Measurements from ENCODE around the gene PDZRN4. TPM values are rescaled to one million over a fixed set of nuclear protein-coding genes. Genes with fewer than 3 reads are reported as not detected.

PDZRN4 gene
- total and polyA plus RNA-seq, 5 experiments from 2014 or later: not detected

- H3K36me3 Mint-ChIP-seq: no peaks in the 10 kb centered on the region
- peaks cover 0 to 3% (median 0%) of the 10 kb centered on the region in 5 donors for H3K27me3 Mint-ChIP-seq
- no peaks in the 10 kb centered on the region for H3K4me1 Mint-ChIP-seq
- POLR2A ChIA-PET: no interaction called here
- no peak overlapping the region for H3K4me3 Mint-ChIP-seq
- peaks cover 0 to 15% (median 4%) of the 10 kb centered on the region in 9 donors for H3K9me3 Mint-ChIP-seq
- ATAC-seq (no peak), DNase-seq (no peak)
- H3K27ac Mint-ChIP-seq: no peak overlapping the region
Observed at GRCh38 chr12:41356181-41356580, 168.1 kb downstream of the PDZRN4 start.

DNA sequence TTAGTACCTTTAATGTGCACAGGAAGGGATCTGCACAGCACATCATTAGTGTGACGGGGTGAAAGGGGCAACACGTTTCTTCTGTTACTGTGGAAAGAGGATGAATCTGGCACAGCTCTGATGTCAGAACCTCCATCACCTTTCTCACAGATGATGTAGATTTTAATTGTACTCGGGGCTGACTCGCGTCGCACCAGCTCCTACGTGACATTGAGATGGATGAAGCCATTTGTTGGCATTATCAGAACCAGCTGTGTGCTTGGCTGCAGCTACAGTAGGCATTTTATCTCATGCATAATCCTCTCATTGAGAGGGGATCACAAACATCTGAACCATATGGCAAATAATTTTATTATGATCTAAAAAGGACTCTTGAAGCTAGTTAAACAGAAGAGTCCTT lies 173.6 kb downstream of the PDZRN4 start:
- H3K27ac Mint-ChIP-seq: no peak overlapping the region
- H3K27me3 Mint-ChIP-seq: peaks cover 0 to 3% (median 0%) of the 10 kb centered on the region in 5 donors
- no peak for ATAC-seq
- POLR2A ChIA-PET: no interaction called here
- no peaks in the 10 kb centered on the region for H3K36me3 Mint-ChIP-seq
- no peak for DNase-seq
- H3K4me3 Mint-ChIP-seq: no peak overlapping the region
- H3K9me3 Mint-ChIP-seq: peaks cover 0 to 5% (median 0%) of the 10 kb centered on the region in 9 donors
- H3K4me1 Mint-ChIP-seq: no peaks in the 10 kb centered on the region

- DNase-seq: no peak
- no peak overlapping the region for H3K4me3 Mint-ChIP-seq
Observed at GRCh38 chr12:41362510-41362909, 174.4 kb downstream of the PDZRN4 start.

DNA sequence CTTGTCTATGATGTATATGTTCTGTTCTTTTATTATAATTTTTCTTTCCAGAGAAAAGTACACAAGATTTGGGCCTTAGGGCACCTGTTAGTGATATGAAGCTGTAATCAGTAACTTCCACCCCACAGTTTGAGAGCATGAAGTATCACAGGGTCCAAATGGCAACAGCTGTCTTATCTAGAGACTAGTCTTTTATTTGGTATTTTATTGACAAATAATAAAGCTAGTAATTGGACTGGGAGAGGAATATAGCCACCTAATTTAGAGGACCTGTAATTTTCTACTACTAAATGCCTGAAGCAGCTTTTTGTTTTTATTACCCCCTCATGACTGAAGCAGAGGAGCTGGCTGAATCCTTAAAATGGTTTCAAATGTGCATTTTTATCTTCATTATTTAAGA lies 174.8 kb downstream of the PDZRN4 start:
- no peaks in the 10 kb centered on the region for H3K36me3 Mint-ChIP-seq
- no peak overlapping the region for H3K4me3 Mint-ChIP-seq
- peaks cover 0 to 3% (median 0%) of the 10 kb centered on the region in 5 donors for H3K27me3 Mint-ChIP-seq
- no peak for ATAC-seq
- no peak for DNase-seq
- H3K27ac Mint-ChIP-seq: no peak overlapping the region
- POLR2A ChIA-PET: no interaction called here
- H3K4me1 Mint-ChIP-seq: no peaks in the 10 kb centered on the region
- H3K9me3 Mint-ChIP-seq: peaks cover 0 to 5% (median 0%) of the 10 kb centered on the region in 9 donors

More at GRCh38 chr12:41362510-41362909, 174.4 kb downstream of the PDZRN4 start:
- Mint-ChIP-seq H3K4me1 (no peaks in the 10 kb centered on the region), H3K36me3 (no peaks in the 10 kb centered on the region), H3K27ac (no peak overlapping the region), H3K27me3 (peaks cover 0 to 3% (median 0%) of the 10 kb centered on the region in 5 donors), H3K9me3 (peaks cover 0 to 5% (median 0%) of the 10 kb centered on the region in 9 donors)
- POLR2A ChIA-PET: no interaction called here
- ATAC-seq: no peak

- Mint-ChIP-seq H3K4me1 (no peaks in the 10 kb centered on the region), H3K36me3 (no peaks in the 10 kb centered on the region), H3K9me3 (peaks cover 0 to 5% (median 0%) of the 10 kb centered on the region in 9 donors), H3K27ac (no peak overlapping the region), H3K4me3 (no peak overlapping the region), H3K27me3 (peaks cover 0 to 3% (median 0%) of the 10 kb centered on the region in 5 donors)
- POLR2A ChIA-PET: no interaction called here
- ATAC-seq: no peak
- DNase-seq: no peak
Observed at GRCh38 chr12:41364211-41364610, 176.1 kb downstream of the PDZRN4 start.

DNA sequence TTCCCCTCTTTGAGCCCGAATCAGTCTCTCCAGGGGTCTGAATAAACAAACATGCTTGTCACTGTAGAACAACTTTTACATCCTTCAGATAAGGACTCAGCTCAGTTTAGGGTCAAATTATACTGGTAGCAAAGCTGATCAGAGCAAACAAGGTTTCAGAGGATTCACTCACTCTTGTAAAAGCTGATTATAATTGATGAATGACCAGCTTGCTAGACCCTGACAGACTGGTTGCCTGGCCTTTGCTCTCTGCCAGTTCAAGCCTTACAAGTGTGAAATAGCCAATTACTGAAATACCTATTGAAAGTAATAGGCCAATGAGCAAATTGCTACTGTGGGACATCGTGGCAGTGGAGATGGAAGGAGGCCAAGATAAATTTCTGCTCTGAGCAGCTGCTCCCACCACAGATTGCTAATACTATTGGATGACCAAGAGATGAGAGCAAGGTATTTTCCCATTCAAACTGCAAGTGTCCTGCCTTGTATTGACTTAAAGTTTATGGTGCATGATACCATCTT lies 177.6 kb downstream of the PDZRN4 start:
- POLR2A ChIA-PET: no interaction called here
- Mint-ChIP-seq H3K4me1 (no peaks in the 10 kb centered on the region), H3K9me3 (peaks cover 0 to 3% (median 0%) of the 10 kb centered on the region in 9 donors), H3K36me3 (no peaks in the 10 kb centered on the region), H3K27me3 (no peaks in the 10 kb centered on the region), H3K27ac (no peak overlapping the region), H3K4me3 (no peak overlapping the region)
- no peak for DNase-seq
- no peak for ATAC-seq

- POLR2A ChIA-PET: no interaction called here
- Mint-ChIP-seq H3K4me1 (no peaks in the 10 kb centered on the region), H3K36me3 (no peaks in the 10 kb centered on the region), H3K9me3 (peaks cover 0 to 9% (median 0%) of the 10 kb centered on the region in 9 donors), H3K4me3 (no peak overlapping the region), H3K27ac (no peak overlapping the region), H3K27me3 (peaks cover 0 to 6% (median 0%) of the 10 kb centered on the region in 5 donors)
- ATAC-seq: no peak
- no peak for DNase-seq
Observed at GRCh38 chr12:41367726-41368405, 179.7 kb downstream of the PDZRN4 start.

DNA sequence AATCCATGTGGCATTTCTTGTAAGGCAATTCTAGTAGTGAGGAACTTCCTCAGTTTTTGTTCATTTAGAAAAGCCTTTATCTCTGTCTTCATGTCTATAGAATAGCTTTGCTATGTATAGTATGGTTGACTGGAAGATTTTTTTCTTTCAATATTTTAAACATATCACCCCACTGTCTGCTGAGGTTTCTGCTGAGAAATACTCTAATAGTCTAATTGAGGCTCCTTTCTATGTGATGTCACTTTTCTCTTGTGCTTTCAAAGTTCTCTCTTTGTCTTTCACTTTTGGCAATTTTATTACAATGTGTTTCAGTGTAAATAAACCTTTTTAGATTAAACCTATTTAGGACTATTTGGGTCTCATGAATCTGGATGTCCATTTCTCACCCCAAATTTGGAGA lies 192.8 kb downstream of the PDZRN4 start:
- Mint-ChIP-seq H3K27me3 (peaks cover 0 to 4% (median 0%) of the 10 kb centered on the region in 5 donors), H3K9me3 (peaks cover 3 to 32% (median 12%) of the 10 kb centered on the region in 9 donors), H3K36me3 (no peaks in the 10 kb centered on the region), H3K4me1 (no peaks in the 10 kb centered on the region), H3K4me3 (no peak overlapping the region), H3K27ac (no peak overlapping the region)
- ATAC-seq: no peak
- POLR2A ChIA-PET: no interaction called here
- no peak for DNase-seq

- no peak overlapping the region for H3K4me3 Mint-ChIP-seq
- H3K27me3 Mint-ChIP-seq: no peaks in the 10 kb centered on the region
- no peak overlapping the region for H3K27ac Mint-ChIP-seq
- no peaks in the 10 kb centered on the region for H3K36me3 Mint-ChIP-seq
- no peak for DNase-seq
- no peak for ATAC-seq
- POLR2A ChIA-PET: no interaction called here
- H3K9me3 Mint-ChIP-seq: peaks cover 0 to 15% (median 7%) of the 10 kb centered on the region in 9 donors
- no peaks in the 10 kb centered on the region for H3K4me1 Mint-ChIP-seq
Observed at GRCh38 chr12:41402801-41403200, 214.7 kb downstream of the PDZRN4 start.

GRCh38 chr12:41407232-41407799 lies 219.2 kb downstream of the PDZRN4 start:
- Mint-ChIP-seq H3K9me3 (peaks cover 0 to 15% (median 7%) of the 10 kb centered on the region in 9 donors), H3K27me3 (no peaks in the 10 kb centered on the region), H3K4me3 (no peak overlapping the region), H3K4me1 (no peaks in the 10 kb centered on the region), H3K36me3 (no peaks in the 10 kb centered on the region), H3K27ac (no peak overlapping the region)
- POLR2A ChIA-PET: no interaction called here
- no peak for DNase-seq
- ATAC-seq: no peak

- no peak overlapping the region for H3K27ac Mint-ChIP-seq
- peaks cover 0 to 20% (median 3%) of the 10 kb centered on the region in 9 donors for H3K9me3 Mint-ChIP-seq
- H3K4me1 Mint-ChIP-seq: no peaks in the 10 kb centered on the region
- no peaks in the 10 kb centered on the region for H3K36me3 Mint-ChIP-seq
- POLR2A ChIA-PET: no interaction called here
- DNase-seq (no peak), ATAC-seq (no peak)
- no peak overlapping the region for H3K4me3 Mint-ChIP-seq
- no peaks in the 10 kb centered on the region for H3K27me3 Mint-ChIP-seq
Observed at GRCh38 chr12:41409628-41410027, 221.5 kb downstream of the PDZRN4 start.

DNA sequence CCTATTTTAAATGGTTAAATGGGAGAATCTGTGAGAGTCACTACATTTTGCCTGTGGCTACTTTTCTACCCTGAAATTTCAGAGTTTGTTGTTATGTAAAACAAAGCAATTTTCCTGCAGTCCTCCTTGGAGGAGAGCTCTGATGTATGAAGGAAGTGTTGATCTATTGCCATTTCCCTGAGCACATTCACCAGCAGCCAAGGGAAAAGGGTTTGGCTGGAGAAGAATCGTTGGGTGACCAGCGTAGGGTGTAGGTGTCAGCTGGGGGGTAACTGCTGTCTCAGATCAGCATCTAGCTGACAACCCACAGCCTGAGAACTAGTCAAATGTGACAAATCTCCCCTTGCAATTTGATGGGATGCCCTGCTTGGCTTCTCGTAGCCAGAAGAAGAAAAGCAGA lies 230.5 kb downstream of the PDZRN4 start:
- DNase-seq (no peak), ATAC-seq (no peak)
- POLR2A ChIA-PET: no interaction called here
- Mint-ChIP-seq H3K9me3 (peaks cover 0 to 10% (median 0%) of the 10 kb centered on the region in 9 donors), H3K27ac (no peak overlapping the region), H3K36me3 (no peaks in the 10 kb centered on the region), H3K4me1 (no peaks in the 10 kb centered on the region), H3K4me3 (no peak overlapping the region), H3K27me3 (peaks cover 0 to 3% (median 1%) of the 10 kb centered on the region in 5 donors)

DNA sequence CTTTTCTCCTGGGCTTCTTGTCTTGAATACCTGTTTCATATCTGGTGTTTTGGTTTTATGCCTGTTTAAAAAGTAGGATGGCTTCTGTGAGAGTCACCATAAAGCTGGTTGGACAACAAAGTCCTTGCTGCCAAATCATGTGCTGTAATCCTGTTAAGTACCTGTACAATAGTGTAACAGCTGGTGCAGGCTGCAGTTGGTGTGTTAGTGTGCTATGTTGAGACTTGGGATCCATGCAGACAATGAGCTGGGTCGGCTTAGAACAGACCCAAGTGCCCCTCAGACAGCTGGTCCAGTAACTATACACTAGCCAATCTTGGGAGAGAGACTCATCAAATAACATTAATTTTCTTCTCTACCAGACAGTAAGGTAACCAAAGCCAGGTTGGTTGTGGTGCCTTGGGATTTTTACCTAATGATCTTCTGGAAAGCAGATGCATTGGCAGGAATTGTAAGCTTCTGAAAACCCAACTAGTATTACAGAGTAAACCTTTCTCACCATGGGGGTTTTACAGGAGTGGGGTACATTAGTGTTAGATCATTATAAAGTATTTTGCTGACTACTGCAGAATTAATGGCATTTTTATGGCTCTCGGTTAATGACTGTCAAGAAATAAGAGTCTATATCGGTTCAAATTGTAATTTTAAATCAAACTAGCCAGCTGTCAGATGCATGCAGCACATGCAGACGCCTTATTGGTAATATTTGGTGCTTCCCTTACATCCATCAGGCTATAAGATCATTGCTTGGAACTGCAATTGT lies 231.2 kb downstream of the PDZRN4 start:
- H3K4me3 Mint-ChIP-seq: no peak overlapping the region
- no peaks in the 10 kb centered on the region for H3K4me1 Mint-ChIP-seq
- H3K27me3 Mint-ChIP-seq: peaks cover 0 to 4% (median 1%) of the 10 kb centered on the region in 5 donors
- ATAC-seq (no peak), DNase-seq (no peak)
- H3K36me3 Mint-ChIP-seq: no peaks in the 10 kb centered on the region
- H3K27ac Mint-ChIP-seq: no peak overlapping the region
- POLR2A ChIA-PET: no interaction called here
- H3K9me3 Mint-ChIP-seq: peaks cover 0 to 10% (median 0%) of the 10 kb centered on the region in 9 donors
